Islet of Langerhans (tissue), 1 donor: Measurements from ENCODE around the gene SMIM5.

Source experiments
- FAIRE-seq: peaks from one replicate; lab custom pipeline; 2011; peaks lifted over from hg19 to GRCh38; lab: Jason Lieb, UNC

The SMIM5 gene

DNA sequence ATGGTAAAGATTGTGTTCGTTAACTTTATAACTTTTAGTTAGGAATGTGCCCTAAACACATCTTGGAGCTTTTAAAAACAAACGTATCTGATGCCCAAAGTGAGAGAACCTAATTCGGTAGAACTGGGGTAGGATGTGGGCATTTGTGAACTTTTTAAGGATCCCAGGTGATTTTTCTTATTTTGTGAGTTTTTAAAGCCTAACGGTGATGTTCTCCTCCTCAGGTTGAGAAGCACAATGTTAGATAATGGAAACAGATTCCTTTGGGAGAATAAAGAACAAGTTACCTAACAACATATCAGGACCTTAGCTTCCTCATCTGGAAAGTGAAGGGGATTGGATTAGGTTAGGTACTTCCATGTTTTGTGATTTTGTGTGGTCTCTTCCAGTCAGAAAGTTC lies 34.6 kb downstream of the SMIM5 start:
- no peak for FAIRE-seq

DNA sequence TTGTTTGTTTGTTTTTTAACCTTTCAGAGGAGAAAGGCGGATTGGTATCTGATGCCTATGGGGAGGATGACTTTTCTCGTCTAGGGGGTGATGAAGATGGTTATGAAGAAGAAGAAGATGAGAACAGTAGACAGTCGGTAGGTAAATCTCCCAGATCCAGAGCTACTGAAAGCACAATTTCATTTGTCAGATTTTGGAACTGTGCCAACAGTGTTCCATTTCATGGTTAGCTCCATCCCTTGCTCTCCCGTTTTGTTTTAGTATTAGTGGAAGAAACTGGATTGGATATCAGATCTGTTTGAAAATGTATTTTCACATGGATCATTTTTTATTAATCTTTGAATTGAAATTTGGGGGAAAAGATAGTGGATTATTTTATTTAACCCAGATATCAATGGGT lies 35.3 kb downstream of the SMIM5 start:
- no peak for FAIRE-seq

DNA sequence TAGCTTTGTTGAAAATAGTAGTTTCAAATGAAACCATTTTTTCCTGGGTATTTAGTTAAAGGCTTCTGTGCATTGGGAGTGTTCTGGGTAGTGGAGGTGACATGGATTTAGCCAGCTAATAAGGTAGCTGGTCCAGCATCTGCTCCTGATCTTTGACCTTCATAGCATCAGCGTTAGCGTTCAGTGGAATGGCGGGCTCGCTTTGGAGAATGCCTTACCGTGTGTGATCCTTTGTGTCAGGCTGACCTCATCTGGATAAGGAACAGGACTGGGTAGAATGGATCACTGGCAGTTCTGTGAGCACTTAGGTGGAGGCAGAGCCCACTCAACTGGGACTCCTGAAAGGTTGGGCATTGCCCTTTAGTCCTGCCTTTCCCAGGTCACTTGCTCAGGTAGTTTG lies 37.6 kb downstream of the SMIM5 start:
- FAIRE-seq, result no peak

DNA sequence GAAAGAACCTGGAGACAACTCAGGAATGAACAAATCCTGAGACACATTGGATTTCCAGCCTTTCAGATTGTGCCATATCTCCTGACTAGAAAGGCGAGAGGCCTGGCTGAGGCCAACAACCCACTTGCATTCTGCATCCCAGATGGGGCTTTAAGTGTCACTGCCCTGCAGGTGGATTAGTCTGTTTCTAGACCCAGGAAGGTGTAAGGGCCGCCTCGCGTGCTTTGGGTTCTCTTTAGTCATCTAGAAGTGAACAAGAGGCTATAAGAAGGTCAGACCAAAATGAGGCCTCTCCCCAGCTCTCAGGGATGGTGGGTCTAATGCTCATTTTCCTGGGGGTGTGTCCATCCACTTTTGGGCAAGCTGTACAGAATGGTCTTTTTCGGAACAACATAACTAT lies 38.8 kb downstream of the SMIM5 start:
- no peak for FAIRE-seq

DNA sequence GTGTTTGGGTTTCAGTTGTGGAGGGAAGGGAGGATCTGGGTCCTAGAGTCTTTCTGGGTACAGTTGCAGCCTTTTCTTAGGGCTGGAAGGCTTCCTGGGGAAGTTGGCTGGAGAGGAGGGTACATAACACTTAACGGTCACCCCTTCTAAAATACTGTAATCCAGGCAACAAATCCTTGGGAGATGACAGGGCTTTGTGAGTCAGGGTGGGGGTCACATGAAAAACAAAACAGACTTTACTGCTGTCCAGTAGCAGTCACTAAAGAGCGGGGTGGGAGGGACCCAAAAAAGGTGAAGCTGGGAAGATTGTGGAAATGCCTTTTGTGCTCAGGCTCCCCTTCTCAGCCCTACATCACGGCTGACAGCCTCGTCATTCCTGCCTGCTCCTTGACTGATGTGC lies 40.3 kb downstream of the SMIM5 start:
- FAIRE-seq, result no peak

DNA sequence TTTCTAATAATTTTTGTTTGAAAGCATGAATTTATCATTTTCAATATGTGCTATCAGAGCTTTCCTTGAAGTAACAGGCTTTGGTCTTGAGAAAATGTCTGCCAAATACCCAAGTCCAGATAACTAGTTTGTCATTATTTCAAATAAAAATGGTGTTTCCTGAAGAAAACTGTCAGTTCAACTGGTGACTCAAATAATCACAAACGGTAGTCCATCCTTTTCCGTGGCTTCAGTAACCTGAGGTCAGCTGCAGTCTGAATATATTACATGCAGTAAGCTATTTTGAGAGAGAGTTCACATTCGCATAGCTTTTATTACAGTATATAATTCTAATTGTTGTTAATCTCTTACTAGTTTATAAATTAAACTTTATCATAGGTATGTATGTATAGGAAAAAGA lies 43.2 kb downstream of the SMIM5 start:
- FAIRE-seq, result no peak

DNA sequence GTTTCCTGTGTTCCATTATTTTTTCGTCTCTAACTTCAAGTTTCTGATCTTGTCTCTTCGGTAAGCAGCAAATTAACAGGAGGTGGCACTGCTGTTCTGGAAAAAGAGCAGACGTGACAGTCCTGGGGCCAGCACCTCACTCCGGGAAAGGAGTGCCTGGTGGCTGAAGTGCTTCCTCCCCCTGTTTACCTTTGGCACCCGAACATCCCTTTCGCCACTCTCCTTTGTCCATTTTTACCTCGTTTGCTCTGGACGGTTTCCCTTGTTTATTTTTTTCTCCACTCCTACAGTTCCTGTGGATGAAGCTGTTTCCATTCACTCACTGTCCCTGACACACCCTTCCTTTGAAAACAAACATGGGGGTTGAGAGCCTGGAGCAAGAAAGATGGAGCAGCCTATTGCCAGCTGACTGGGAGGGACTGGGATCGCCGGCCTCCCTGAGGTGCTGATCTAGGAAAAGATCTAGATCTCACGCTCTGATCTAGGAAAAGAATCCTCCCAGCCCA lies 46.5 kb downstream of the SMIM5 start:
- FAIRE-seq, result no peak

DNA sequence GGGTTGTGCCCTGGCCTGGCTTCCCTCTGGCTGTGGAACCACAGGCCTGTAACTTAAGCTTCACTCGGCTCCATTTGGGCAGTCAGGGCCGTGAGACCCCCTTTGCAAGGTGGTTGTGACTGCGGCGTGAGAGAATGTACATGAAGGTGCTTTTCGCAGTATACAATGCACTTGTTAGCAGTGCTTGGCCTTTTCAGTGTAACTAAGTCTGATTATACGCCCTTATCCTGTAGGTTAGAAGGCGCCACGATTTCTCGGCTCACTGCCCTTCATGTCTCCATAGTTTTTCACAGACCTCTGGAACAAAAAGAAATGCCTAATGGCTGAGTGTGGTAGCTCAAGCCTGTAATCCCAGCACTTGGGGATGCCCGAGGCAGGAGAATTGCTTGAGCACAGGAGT lies 47.2 kb downstream of the SMIM5 start:
- no peak for FAIRE-seq

DNA sequence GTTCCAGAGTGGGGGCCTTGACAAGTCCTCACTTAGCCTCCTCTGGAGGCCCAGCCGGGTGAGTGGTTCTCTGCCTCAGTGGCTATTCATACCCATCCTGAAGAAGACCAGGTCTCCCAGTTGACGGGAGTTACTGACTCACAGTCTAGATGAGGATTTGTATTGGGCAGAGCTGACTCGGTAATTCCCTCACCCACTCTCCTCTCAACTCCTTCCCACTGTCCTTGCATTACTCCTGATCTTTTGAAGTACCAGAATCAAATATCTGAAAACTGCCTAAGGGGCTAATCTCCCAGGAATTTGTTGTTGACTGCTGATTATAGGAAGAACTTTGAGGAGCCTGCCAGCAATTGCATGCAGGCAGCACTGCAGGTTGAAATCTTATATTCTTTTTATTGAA lies 48.1 kb downstream of the SMIM5 start:
- no peak for FAIRE-seq

DNA sequence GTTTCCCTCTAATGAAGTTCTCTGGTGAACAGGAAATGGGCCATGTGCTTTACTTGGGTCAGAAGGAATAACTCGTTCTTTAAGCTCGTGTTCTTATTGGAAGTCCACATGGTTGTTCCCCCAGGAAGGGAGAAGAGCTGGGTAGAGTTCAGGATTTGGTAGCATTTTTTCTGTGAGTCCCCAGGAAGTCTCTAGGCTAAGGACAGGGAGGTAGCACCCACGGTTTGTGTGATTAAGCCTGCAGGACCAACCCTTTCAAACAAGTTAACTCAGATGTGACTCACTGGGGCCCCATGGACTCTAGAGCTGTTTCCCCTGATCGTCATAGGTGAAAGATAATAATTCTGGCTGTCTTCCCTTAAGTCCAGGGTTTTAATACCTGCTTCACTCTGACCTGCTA lies 50.3 kb downstream of the SMIM5 start:
- FAIRE-seq, result no peak

DNA sequence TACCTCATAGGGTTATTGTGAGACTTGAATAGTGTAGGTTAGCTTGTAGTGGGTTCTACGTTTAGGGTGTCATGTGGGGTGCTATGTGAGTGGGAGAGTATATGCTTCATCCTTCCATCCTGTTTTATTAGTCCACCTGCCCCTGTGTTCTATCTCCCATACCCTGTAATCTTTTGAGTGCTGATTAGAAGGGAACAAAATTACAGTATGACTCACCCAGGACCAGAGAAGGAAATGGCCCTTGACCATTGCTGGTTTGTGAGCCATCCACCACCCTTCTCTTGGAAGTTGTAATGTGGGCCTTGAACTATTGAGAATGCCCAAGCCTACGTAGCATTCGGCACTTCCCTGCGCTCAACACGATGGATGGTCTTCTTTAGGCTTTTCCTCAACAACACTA lies 51.0 kb downstream of the SMIM5 start:
- no peak for FAIRE-seq

DNA sequence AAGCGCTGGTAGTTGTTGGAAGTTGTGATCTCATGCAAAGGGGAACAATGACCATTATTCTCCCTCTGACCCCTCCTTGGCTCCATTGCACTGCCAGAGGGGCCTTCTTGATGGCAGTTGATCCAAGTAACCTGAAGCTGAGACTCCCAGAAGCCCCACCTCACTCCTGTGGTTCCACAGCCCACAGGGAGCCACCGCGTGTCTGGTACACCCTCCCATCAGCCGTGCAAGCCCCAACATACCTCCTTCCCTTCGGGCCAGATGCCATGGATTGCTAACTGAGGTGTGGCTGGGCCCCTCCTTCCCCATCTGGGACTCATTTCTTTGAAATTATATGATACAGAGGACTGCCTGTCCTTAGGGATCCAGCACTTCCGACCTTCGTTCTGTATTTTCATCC lies 51.7 kb downstream of the SMIM5 start:
- no peak for FAIRE-seq

DNA sequence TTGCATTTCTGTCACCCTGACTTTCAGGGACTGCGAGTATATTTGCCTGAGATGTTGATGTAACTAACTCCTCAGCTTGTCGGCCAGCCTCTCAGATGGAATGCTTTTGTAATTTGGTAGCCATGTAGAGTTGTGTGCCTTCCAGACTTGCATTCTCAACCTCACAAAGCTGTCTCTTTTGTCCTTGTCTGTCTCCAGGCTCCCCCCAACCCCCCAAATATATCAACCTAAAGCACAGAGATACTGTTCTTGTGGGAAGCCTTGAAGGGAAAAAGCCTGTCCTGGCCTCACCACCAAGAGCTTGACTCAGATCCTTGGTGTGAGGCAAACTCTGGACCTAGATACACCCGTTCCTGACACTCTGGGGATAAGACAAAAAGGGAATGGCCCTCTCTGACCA lies 52.3 kb downstream of the SMIM5 start:
- FAIRE-seq, result no peak

DNA sequence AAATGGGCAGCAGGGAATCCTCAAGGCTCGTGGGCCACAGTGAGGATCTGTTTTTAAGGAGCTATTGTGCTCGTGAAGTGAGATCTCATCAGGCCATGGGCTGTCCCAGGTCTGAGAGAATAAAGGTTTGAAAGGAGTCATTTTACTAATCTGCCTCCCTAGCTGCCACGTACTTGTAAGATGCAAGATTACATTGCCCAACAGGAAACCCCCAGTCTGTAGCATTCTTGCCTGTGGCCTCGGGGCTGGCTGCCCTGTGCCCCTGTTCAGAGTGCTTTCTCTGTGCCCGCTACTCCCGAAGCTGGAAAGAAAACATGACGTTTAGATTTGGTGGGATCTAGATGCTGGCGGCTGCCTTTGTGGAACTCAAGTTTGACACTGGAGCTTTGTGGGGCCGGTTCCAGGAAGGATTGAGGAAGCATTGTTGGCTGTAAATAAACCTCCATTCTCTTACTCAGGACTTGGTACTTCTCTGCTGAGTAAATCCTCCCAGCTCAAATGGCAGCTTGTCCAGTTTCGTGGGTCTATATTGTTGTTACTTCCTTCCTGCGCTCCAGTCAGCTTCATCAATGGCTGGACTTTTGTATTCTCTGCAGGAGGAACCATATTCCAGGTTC lies 55.1 kb downstream of the SMIM5 start:
- FAIRE-seq, result no peak

DNA sequence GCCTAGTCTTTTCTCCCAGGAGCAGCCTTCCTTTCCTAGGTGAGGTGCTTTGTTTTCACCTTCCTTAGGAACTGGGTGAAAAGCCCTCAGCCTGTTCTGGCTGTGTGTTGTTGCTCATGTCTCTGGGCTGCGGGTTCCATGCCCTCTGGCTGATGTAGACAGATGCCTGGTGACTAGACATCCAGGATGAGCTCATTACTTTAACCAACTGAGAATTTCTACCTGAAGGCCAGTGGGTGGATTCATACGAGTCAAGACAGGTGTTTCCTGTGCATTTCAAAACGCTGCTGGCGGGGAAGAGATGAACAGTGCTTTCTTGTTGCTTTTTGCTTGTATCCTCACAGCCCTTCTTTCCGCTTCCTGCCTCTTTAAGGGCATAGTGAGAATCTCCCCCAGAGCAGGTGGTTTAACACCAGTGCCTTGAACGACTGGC lies 56.2 kb downstream of the SMIM5 start:
- FAIRE-seq, result no peak
